Measurements from ENCODE around the gene SIRPA.

Gene SIRPA

DNA sequence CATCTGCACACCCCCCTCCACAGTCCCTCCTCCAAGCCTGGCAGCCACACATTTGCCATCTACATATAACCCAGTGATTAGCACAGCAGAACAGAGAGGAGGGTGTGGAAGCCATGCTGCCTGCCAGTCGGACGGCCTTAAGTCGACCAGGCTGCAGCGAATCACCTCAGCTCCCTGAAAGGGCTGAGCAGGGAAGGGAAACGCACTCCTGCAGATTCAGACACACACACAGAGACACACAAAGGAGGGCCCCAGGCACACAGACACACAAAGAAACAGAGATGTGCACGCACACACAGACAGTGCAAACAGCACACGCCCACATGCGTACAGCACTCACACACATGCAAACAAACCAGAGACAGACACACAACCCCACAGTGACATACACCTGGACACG lies 11.2 kb upstream of the SIRPA start:
- no peak overlapping the region for H3K4me3 ChIP-seq (ENCODE audit: low read length)
- no peaks in the 10 kb centered on the region for H3K9me2 ChIP-seq (replicated peaks; ENCODE audit: control insufficient read depth, low read length)
- peaks cover 10% of the 10 kb centered on the region; the same call in 1 of the 2 replicates for H3K4me1 ChIP-seq (ENCODE audit: control insufficient read depth, low read length)
- H4K20me1 ChIP-seq (ENCODE audit: control insufficient read depth, insufficient read depth, low read depth, low read length), result peaks cover 3% of the 10 kb centered on the region; the same call in 1 of the 2 replicates
- H3K79me2 ChIP-seq (ENCODE audit: control insufficient read depth, low read length), result no peaks in the 10 kb centered on the region
- no peaks in the 10 kb centered on the region for H3K36me3 ChIP-seq (ENCODE audit: control insufficient read depth, low read length)
- TF ChIP-seq, protein P1, sequence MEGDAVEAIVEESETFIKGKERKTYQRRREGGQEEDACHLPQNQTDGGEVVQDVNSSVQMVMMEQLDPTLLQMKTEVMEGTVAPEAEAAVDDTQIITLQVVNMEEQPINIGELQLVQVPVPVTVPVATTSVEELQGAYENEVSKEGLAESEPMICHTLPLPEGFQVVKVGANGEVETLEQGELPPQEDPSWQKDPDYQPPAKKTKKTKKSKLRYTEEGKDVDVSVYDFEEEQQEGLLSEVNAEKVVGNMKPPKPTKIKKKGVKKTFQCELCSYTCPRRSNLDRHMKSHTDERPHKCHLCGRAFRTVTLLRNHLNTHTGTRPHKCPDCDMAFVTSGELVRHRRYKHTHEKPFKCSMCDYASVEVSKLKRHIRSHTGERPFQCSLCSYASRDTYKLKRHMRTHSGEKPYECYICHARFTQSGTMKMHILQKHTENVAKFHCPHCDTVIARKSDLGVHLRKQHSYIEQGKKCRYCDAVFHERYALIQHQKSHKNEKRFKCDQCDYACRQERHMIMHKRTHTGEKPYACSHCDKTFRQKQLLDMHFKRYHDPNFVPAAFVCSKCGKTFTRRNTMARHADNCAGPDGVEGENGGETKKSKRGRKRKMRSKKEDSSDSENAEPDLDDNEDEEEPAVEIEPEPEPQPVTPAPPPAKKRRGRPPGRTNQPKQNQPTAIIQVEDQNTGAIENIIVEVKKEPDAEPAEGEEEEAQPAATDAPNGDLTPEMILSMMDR (IDR thresholded peaks at IDR 0.05; ENCODE audit: low read depth, low read length, poor library complexity, severe bottlenecking), result no peak
- no peak for TF ChIP-seq EZH2phosphoT487 (IDR thresholded peaks at IDR 0.05; ENCODE audit: borderline replicate concordance, low read length)
- H3K27me3 ChIP-seq (ENCODE audit: control insufficient read depth, low read length), result peaks cover 19% of the 10 kb centered on the region
- no peaks in the 10 kb centered on the region for H3K9me3 ChIP-seq (ENCODE audit: control insufficient read depth, insufficient read depth, low read length)
- H3F3A ChIP-seq (ENCODE audit: control insufficient read depth, insufficient read depth), result no peaks in the 10 kb centered on the region
- H3K4me2 ChIP-seq (ENCODE audit: low read length), result no peak overlapping the region
- H3K27ac ChIP-seq (ENCODE audit: low read depth, low read length), result no peak overlapping the region

- Histone ChIP-seq H3K79me2 (ENCODE audit: control insufficient read depth, low read length) (no peaks in the 10 kb centered on the region), H3K36me3 (ENCODE audit: control insufficient read depth, low read length) (no peaks in the 10 kb centered on the region)
These were observed 10.0 kb upstream of the SIRPA start for GRCh38 chr20:1885254-1885653.

GRCh38 chr20:1885940-1886693 lies 9.1 kb upstream of the SIRPA start:
- TF ChIP-seq, protein P1 (IDR thresholded peaks at IDR 0.05; ENCODE audit: low read depth, low read length, poor library complexity, severe bottlenecking), result no peak
- no peak for TF ChIP-seq EZH2phosphoT487 (IDR thresholded peaks at IDR 0.05; ENCODE audit: borderline replicate concordance, low read length)
- Histone ChIP-seq H3K4me3 (ENCODE audit: low read length) (no peak overlapping the region), H3K27me3 (ENCODE audit: control insufficient read depth, low read length) (peaks cover 13% of the 10 kb centered on the region), H3K79me2 (ENCODE audit: control insufficient read depth, low read length) (no peaks in the 10 kb centered on the region), H3K9me2 (replicated peaks; ENCODE audit: control insufficient read depth, low read length) (no peaks in the 10 kb centered on the region), H3K27ac (ENCODE audit: low read depth, low read length) (no peak overlapping the region), H3K9me3 (ENCODE audit: control insufficient read depth, insufficient read depth, low read length) (no peaks in the 10 kb centered on the region), H3K4me2 (ENCODE audit: low read length) (no peak overlapping the region), H3K4me1 (ENCODE audit: control insufficient read depth, low read length) (peaks cover 5% of the 10 kb centered on the region; the same call in 1 of the 2 replicates), H4K20me1 (ENCODE audit: control insufficient read depth, insufficient read depth, low read depth, low read length) (no peaks in the 10 kb centered on the region), H3K36me3 (ENCODE audit: control insufficient read depth, low read length) (no peaks in the 10 kb centered on the region), H3F3A (ENCODE audit: control insufficient read depth, insufficient read depth) (no peaks in the 10 kb centered on the region)

More at GRCh38 chr20:1885254-1885653, 10.0 kb upstream of the SIRPA start:
- Histone ChIP-seq H3K4me1 (ENCODE audit: control insufficient read depth, low read length) (peaks cover 5% of the 10 kb centered on the region; the same call in 1 of the 2 replicates), H3K4me2 (ENCODE audit: low read length) (no peak overlapping the region), H3K4me3 (ENCODE audit: low read length) (no peak overlapping the region), H3K9me2 (replicated peaks; ENCODE audit: control insufficient read depth, low read length) (no peaks in the 10 kb centered on the region), H4K20me1 (ENCODE audit: control insufficient read depth, insufficient read depth, low read depth, low read length) (peaks cover 3% of the 10 kb centered on the region; the same call in 1 of the 2 replicates), H3F3A (ENCODE audit: control insufficient read depth, insufficient read depth) (no peaks in the 10 kb centered on the region), H3K27ac (ENCODE audit: low read depth, low read length) (no peak overlapping the region), H3K9me3 (ENCODE audit: control insufficient read depth, insufficient read depth, low read length) (no peaks in the 10 kb centered on the region), H3K27me3 (ENCODE audit: control insufficient read depth, low read length) (peaks cover 19% of the 10 kb centered on the region)
- TF ChIP-seq, protein P1 (IDR thresholded peaks at IDR 0.05; ENCODE audit: low read depth, low read length, poor library complexity, severe bottlenecking), result no peak
- no peak for TF ChIP-seq EZH2phosphoT487 (IDR thresholded peaks at IDR 0.05; ENCODE audit: borderline replicate concordance, low read length)
